ENCODE measurements around the gene PDE4DIP. TPM values are rescaled to one million over a fixed set of nuclear protein-coding genes. Genes with fewer than 3 reads are reported as not detected.
"Not testable (repeated sequence)": the region's sequence is repeated elsewhere in the genome, so short reads cannot be mapped to it uniquely, and the experiment has no call there.

Gene PDE4DIP
- total and polyA plus RNA-seq, 7 donors: 368 to 3,658 (median 2,569) TPM

- ATAC-seq: peak in 1 of 4 donors; percentile 21
- H3K4me3 ChIP-seq; H3K27me3 ChIP-seq (ENCODE audit: insufficient read depth in 3 of 3, low read length in 2 of 3); H3K9me3 ChIP-seq; H3K27ac ChIP-seq; H3K4me1 ChIP-seq; intact Hi-C loops (cut with DNase I); DNase-seq: not testable (repeated sequence)
- peaks cover 0 to 38% of the 10 kb centered on the region in 2 donors for H3K36me3 ChIP-seq (ENCODE audit: insufficient read depth in 1 of 2, low read depth in 1 of 2)
- 85 to 92% (median 92%) methylated on average over 5 of the region's 7 CpGs for WGBS, 3 donors
Observed at GRCh38 chr1:148990233-148990788, 146.1 kb downstream of the PDE4DIP start.

DNA sequence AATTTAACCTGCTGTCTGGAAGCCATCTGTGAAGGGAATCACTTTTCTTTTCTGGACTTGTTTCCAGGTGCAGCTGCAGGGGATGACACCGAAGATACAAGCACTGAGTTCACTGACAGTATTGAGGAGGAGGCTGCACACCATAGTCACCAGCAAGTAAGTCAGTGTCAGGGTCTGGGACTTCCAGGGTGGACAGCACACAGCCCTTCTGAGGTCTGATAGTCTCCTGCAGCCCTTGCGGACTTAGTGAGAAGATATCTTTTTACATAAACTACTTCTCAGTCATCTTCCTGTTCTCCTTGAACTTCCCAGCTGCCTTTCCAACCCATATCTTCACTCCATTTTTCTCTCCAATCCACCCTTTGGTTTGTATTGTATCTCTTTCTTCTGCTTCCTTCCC lies 147.6 kb downstream of the PDE4DIP start:
- ATAC-seq: peak; percentile 4 to 33 (median 23)
- DNase-seq; H3K4me1 ChIP-seq; H3K4me3 ChIP-seq; H3K27me3 ChIP-seq (ENCODE audit: insufficient read depth in 3 of 3, low read length in 2 of 3); H3K9me3 ChIP-seq; intact Hi-C loops (cut with DNase I): not testable (repeated sequence)
- 90 to 100% (median 100%) methylated on average over 1 of the region's 2 CpGs for WGBS, 3 donors
- Histone ChIP-seq H3K27ac (peak overlapping the region; percentile 23), H3K36me3 (ENCODE audit: insufficient read depth in 1 of 2, low read depth in 1 of 2) (peaks cover 0 to 23% of the 10 kb centered on the region in 2 donors)

- 92 to 100% (median 97%) methylated on average over 1 of the region's 2 CpGs for WGBS, 3 donors
- H3K4me1 ChIP-seq; intact Hi-C loops (cut with DNase I); H3K4me3 ChIP-seq; DNase-seq; H3K9me3 ChIP-seq; H3K27me3 ChIP-seq (ENCODE audit: insufficient read depth in 3 of 3, low read length in 2 of 3): not testable (repeated sequence)
- H3K36me3 ChIP-seq (ENCODE audit: insufficient read depth in 1 of 2, low read depth in 1 of 2): peaks cover 0 to 19% of the 10 kb centered on the region in 2 donors
- peak overlapping the region; percentile 23 for H3K27ac ChIP-seq
- peak; percentile 41 to 75 (median 54) for ATAC-seq
Observed at GRCh38 chr1:148992364-148992763, 148.1 kb downstream of the PDE4DIP start.

DNA sequence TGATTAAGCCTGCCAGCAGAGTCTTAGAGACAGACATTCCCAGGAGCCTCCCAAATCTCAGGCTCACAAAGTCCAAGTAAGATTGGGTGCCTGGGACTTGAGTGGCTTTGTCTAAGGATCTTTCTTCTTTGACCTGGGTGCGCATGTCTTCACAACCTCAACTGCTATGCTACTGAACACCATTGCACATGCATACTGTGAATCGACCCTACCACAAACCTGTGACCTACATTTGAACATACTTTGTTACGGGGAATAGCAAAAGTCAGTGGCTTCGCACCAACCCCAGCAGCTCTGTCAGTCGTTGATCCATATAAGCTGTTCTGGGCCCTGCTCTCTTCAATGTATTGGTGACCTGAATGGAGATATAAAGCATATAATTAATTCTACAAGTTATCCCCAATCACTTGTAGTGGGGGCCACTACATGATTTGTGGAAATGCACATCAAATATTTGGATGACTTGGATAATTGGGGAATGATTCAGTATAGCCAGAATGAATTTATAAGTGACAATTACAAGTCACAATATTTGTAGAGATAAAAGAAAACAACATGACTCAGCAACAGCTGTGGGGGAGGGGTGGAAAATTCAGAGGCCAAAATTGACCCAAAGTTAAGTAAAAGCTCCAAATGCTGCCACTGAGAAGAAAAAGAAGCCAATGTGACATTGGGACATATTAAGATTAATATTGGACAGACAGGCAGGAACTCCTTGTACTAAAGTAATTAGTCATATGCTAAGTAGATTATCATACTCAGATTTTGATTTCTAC lies 152.4 kb downstream of the PDE4DIP start:
- H3K4me3 ChIP-seq; intact Hi-C loops (cut with DNase I); H3K9me3 ChIP-seq; H3K4me1 ChIP-seq; DNase-seq; H3K27me3 ChIP-seq (ENCODE audit: insufficient read depth in 3 of 3, low read length in 2 of 3): not testable (repeated sequence)
- Histone ChIP-seq H3K36me3 (ENCODE audit: insufficient read depth in 1 of 2, low read depth in 1 of 2) (peaks cover 0 to 15% of the 10 kb centered on the region in 2 donors), H3K27ac (peak overlapping the region; percentile 65)
- peak in 3 of 4 donors; percentile 11 to 43 (median 20) for ATAC-seq
- whole genome bisulfite sequencing, 3 donors: 49 to 78% (median 51%) methylated on average over 4 of the region's 5 CpGs

GRCh38 chr1:148997405-148997804 lies 153.2 kb downstream of the PDE4DIP start:
- H3K27me3 ChIP-seq (ENCODE audit: insufficient read depth in 3 of 3, low read length in 2 of 3); H3K9me3 ChIP-seq; H3K4me1 ChIP-seq; H3K4me3 ChIP-seq; intact Hi-C loops (cut with DNase I); DNase-seq: not testable (repeated sequence)
- peak overlapping the region; percentile 60 for H3K27ac ChIP-seq
- 6 to 29% (median 27%) methylated on average over 2 to 3 of the region's 6 CpGs for WGBS, 3 donors
- peaks cover 0 to 17% of the 10 kb centered on the region in 2 donors for H3K36me3 ChIP-seq (ENCODE audit: insufficient read depth in 1 of 2, low read depth in 1 of 2)
- ATAC-seq: peak; percentile 72 to 82 (median 81)

DNA sequence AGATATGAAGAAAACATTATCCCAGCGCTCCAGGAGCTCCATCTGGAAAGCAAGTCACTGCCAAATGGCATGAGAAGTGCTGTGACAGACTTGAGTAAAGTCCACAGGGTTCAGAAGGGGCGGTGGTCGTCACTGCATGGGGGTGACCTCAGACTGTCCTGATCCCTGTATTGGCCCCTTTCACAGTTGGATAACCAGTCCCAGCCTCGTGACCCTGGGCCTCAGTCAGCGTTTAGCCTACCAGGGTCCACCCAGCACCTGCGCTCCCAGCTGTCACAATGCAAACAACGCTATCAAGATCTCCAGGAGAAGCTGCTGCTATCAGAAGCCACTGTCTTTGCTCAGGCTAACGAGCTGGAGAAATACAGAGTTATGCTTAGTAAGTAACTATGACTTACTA lies 158.4 kb downstream of the PDE4DIP start:
- H3K27me3 ChIP-seq (ENCODE audit: insufficient read depth in 3 of 3, low read length in 2 of 3); H3K4me3 ChIP-seq; H3K4me1 ChIP-seq; H3K27ac ChIP-seq; H3K9me3 ChIP-seq; intact Hi-C loops (cut with DNase I); DNase-seq: not testable (repeated sequence)
- WGBS, 3 donors: 60 to 80% methylated on average over 1 to 2 of the region's 8 CpGs; no CpG with 5 or more reads in 1 of the 3 donors
- H3K36me3 ChIP-seq (ENCODE audit: insufficient read depth in 1 of 2, low read depth in 1 of 2): peaks cover 0 to 33% of the 10 kb centered on the region in 2 donors
- peak in 3 of 4 donors; percentile 11 to 32 (median 21) for ATAC-seq

DNA sequence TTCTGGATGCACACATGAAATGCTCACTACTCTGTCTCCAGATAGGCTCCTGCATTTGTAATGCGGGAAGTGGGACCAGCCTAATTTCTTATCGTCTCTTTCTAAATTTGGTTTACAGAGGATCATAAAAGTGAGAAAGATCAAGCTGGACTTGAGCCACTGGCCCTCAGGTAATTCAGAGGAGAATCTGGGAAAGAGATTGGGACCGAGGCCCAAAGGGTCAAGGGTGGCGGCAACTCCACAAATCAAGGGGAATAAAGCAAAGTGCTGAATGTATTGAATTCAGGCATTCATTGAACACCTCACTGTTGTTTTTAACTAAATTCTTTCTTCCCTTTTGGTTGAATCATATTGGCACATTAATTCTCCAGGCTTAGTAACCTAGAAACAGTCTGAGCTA lies 164.1 kb downstream of the PDE4DIP start:
- intact Hi-C loops (cut with DNase I); H3K4me3 ChIP-seq; H3K4me1 ChIP-seq; H3K9me3 ChIP-seq; DNase-seq; H3K27me3 ChIP-seq (ENCODE audit: insufficient read depth in 3 of 3, low read length in 2 of 3); ATAC-seq; H3K27ac ChIP-seq: not testable (repeated sequence)
- peaks cover 0 to 35% of the 10 kb centered on the region in 2 donors for H3K36me3 ChIP-seq (ENCODE audit: insufficient read depth in 1 of 2, low read depth in 1 of 2)
- no CpG with 5 or more reads among the region's 4 CpGs for WGBS, 3 donors

DNA sequence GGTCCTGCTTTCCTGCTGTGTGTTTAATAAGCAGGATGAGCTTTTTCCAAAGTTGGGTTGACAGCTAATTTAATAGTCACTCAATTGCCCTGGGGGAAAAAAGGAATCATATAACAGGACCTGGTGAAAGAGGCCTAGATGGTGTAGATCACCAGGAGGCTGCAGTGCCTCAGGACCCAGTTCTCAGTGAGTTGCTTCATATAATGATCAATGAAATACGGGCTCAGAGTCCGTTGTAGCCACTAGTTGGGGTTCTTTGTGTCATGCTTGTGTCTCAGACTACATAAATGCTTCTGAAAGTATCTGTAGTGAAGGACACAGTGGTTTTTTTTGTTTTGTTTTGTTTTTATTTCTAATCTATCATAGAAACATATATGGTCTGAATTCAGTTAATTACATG lies 164.5 kb downstream of the PDE4DIP start:
- H3K9me3 ChIP-seq; ATAC-seq; H3K27ac ChIP-seq; H3K4me3 ChIP-seq; intact Hi-C loops (cut with DNase I); H3K4me1 ChIP-seq; H3K27me3 ChIP-seq (ENCODE audit: insufficient read depth in 3 of 3, low read length in 2 of 3); DNase-seq: not testable (repeated sequence)
- H3K36me3 ChIP-seq (ENCODE audit: insufficient read depth in 1 of 2, low read depth in 1 of 2): peaks cover 0 to 33% of the 10 kb centered on the region in 2 donors
- 73 to 83% (median 76%) methylated on average over 2 of the region's 2 CpGs for WGBS, 3 donors

GRCh38 chr1:149009761-149010160 lies 165.5 kb downstream of the PDE4DIP start:
- peak in 2 of 4 donors; percentile 8 to 12 for ATAC-seq
- H3K27me3 ChIP-seq (ENCODE audit: insufficient read depth in 3 of 3, low read length in 2 of 3); H3K4me3 ChIP-seq; DNase-seq; H3K27ac ChIP-seq; H3K9me3 ChIP-seq; intact Hi-C loops (cut with DNase I); H3K4me1 ChIP-seq: not testable (repeated sequence)
- peaks cover 0 to 35% of the 10 kb centered on the region in 2 donors for H3K36me3 ChIP-seq (ENCODE audit: insufficient read depth in 1 of 2, low read depth in 1 of 2)
- WGBS, 3 donors: 89 to 94% (median 90%) methylated on average over 3 of the region's 3 CpGs

- H3K4me1 ChIP-seq; H3K4me3 ChIP-seq; H3K9me3 ChIP-seq; H3K27me3 ChIP-seq (ENCODE audit: insufficient read depth in 3 of 3, low read length in 2 of 3); DNase-seq; intact Hi-C loops (cut with DNase I); H3K27ac ChIP-seq; ATAC-seq: not testable (repeated sequence)
- WGBS, 3 donors: 71 to 90% methylated on average over 1 of the region's 5 CpGs; no CpG with 5 or more reads in 1 of the 3 donors
- H3K36me3 ChIP-seq (ENCODE audit: insufficient read depth in 1 of 2, low read depth in 1 of 2): peaks cover 0 to 27% of the 10 kb centered on the region in 2 donors
Observed at GRCh38 chr1:149012599-149012998, 168.4 kb downstream of the PDE4DIP start.

- H3K27me3 ChIP-seq (ENCODE audit: insufficient read depth in 3 of 3, low read length in 2 of 3); H3K27ac ChIP-seq; H3K4me3 ChIP-seq; intact Hi-C loops (cut with DNase I); ATAC-seq; H3K4me1 ChIP-seq; H3K9me3 ChIP-seq; DNase-seq: not testable (repeated sequence)
- 87 to 90% (median 87%) methylated on average over 4 of the region's 4 CpGs for WGBS, 3 donors
- peaks cover 0 to 32% of the 10 kb centered on the region in 2 donors for H3K36me3 ChIP-seq (ENCODE audit: insufficient read depth in 1 of 2, low read depth in 1 of 2)
Observed at GRCh38 chr1:149013513-149013912, 169.3 kb downstream of the PDE4DIP start.
